PC-9 (cell line): ENCODE results near the gene PTPN6. TPM values are rescaled to one million over a fixed set of nuclear protein-coding genes. Genes with fewer than 3 reads are reported as not detected.

Source experiments
- BruUV-seq: library from RNA; stranded (reverse); fragments of 400-500 nt; replicated peaks from 2 replicates; lab custom pipeline; 2021; lab: Mats Ljungman, UMichigan
- CTCF ChIA-PET: fragments of 300-600 bp; sonication (Branson Sonifier 250); formaldehyde crosslinking; loops from one replicate; lab custom pipeline; 2022; ENCODE audit warnings: antibody characterized with exemption; lab: Charles Lee
- POLR2A ChIA-PET: fragments of 300-600 bp; sonication (Branson Sonifier 250); formaldehyde crosslinking; loops from one replicate; lab custom pipeline; 2022; ENCODE audit warnings: antibody characterized with exemption; ENCODE audit not compliant: unreplicated experiment; lab: Charles Lee
- DNase-seq, 2 experiments: peaks; one replicate each; pipeline versions ENCODE4 v3.0.0 to v3.0.0-alpha.2; 2015 to 2022; ENCODE audit warnings: mixed read lengths in 1 of 2
- H2AFZ ChIP-seq: fragments of 200-600 bp; sonication (generic); 2 replicates; pipeline ENCODE4 v1.8.1; 2017; ENCODE audit warnings: antibody characterized with exemption
- H3F3A ChIP-seq: fragments of 200-600 bp; sonication (generic); 2 replicates; pipeline ENCODE4 v1.8.1; 2017; ENCODE audit warnings: antibody characterized with exemption, mild to moderate bottlenecking, low read depth; ENCODE audit not compliant: insufficient read depth
- H3K27ac ChIP-seq: fragments of 200-600 bp; sonication (generic); 2 replicates; pipeline ENCODE4 v1.6.1; 2016; ENCODE audit warnings: mixed run types
- H3K27me3 ChIP-seq: fragments of 200-600 bp; sonication (generic); 2 replicates; pipeline ENCODE4 v1.6.1; 2016; ENCODE audit warnings: low read depth, mixed run types; ENCODE audit not compliant: insufficient read depth
- H3K36me3 ChIP-seq: fragments of 200-600 bp; sonication (generic); 2 replicates; pipeline ENCODE4 v1.6.1; 2016; ENCODE audit warnings: low read depth, mixed run types
- H3K4me1 ChIP-seq: fragments of 200-600 bp; sonication (generic); replicated peaks from 2 replicates; pipeline ENCODE4 v1.6.1; 2016; ENCODE audit warnings: mixed run types; ENCODE audit not compliant: insufficient read depth
- H3K4me2 ChIP-seq: fragments of 200-600 bp; sonication (generic); 2 replicates; pipeline ENCODE4 v1.6.1; 2017; ENCODE audit warnings: mixed run types
- H3K4me3 ChIP-seq: fragments of 200-600 bp; sonication (generic); 2 replicates; pipeline ENCODE4 v1.6.1; 2016; ENCODE audit warnings: mixed run types
- H3K79me2 ChIP-seq: fragments of 200-600 bp; sonication (generic); 2 replicates; pipeline ENCODE4 v1.6.1; 2017; ENCODE audit warnings: low read depth, mixed run types
- H3K9me2 ChIP-seq: fragments of 200-600 bp; sonication (generic); 2 replicates; pipeline ENCODE4 v1.8.1; 2017; ENCODE audit warnings: mild to moderate bottlenecking; ENCODE audit not compliant: insufficient read depth
- H3K9me3 ChIP-seq: fragments of 200-600 bp; sonication (generic); 2 replicates; pipeline ENCODE4 v1.8.1; 2016; ENCODE audit warnings: low read depth; ENCODE audit not compliant: insufficient read depth
- H4K20me1 ChIP-seq: fragments of 200-600 bp; sonication (generic); 2 replicates; pipeline ENCODE4 v1.8.1; 2017; ENCODE audit not compliant: insufficient read depth
- CTCF ChIP-seq: fragments of 200-600 bp; sonication (generic); conservative IDR thresholded peaks from 2 replicates; pipeline ENCODE4 v1.6.1; 2017; ENCODE audit warnings: mixed run types, antibody characterized with exemption, mild to moderate bottlenecking, moderate library complexity
- EZH2 ChIP-seq: fragments of 200-600 bp; sonication (generic); IDR thresholded peaks from 2 replicates; pipeline ENCODE4 v1.8.0; 2017; ENCODE audit warnings: antibody characterized with exemption, low read depth
- intact Hi-C: fragments of 100-400 bp; cut with micrococcal nuclease; formaldehyde crosslinking; loops from one replicate; pipeline ENCODE4 v1.10.0; 2022; ENCODE audit not compliant: unreplicated experiment
- microRNA-seq: library from miRNA; unstranded; fragments of <30 nt; microRNA quantifications from one replicate; pipeline ENCODE4 v1.2.0, GENCODE V29; 2021; ENCODE audit warnings: borderline number of aligned reads, borderline replicate concordance
- total RNA-seq: library from RNA; stranded (reverse); gene quantifications from 2 replicates; pipeline ENCODE4 v1.2.3, GENCODE V29; 2021

PTPN6 gene
- total RNA-seq, 1 experiment from 2014 or later = 92.7 TPM

GRCh38 chr12:7006639-7007038 is 55.5 kb downstream of the PTPN6 start:
- CTCF ChIA-PET = no interaction called here
- peaks cover 1% of the 10 kb centered on the region; the same call in 1 of the 2 replicates for H3F3A ChIP-seq
- H3K4me1 ChIP-seq = no peaks in the 10 kb centered on the region
- H3K9me2 ChIP-seq = no peaks in the 10 kb centered on the region
- 0 out of 2 replicates have a peak, but pooled peaks cover 18% of the 10 kb centered on the region for H3K79me2 ChIP-seq
- no peaks in the 10 kb centered on the region; the same call in 1 of the 2 replicates for H3K36me3 ChIP-seq
- H3K27me3 ChIP-seq = no peaks in the 10 kb centered on the region
- H3K4me3 ChIP-seq = no peak overlapping the region
- BruUV-seq = no TSS peak
- TF ChIP-seq EZH2 (no peak), CTCF (no peak)
- intact Hi-C loops = no loop called here
- POLR2A ChIA-PET = no interaction called here
- H3K4me2 ChIP-seq = no peak overlapping the region
- no peaks in the 10 kb centered on the region for H4K20me1 ChIP-seq
- DNase-seq = no peak
- H3K9me3 ChIP-seq = no peaks in the 10 kb centered on the region
- no peak overlapping the region for H3K27ac ChIP-seq
- H2AFZ ChIP-seq = no peak overlapping the region

- no peak overlapping the region for H3K4me2 ChIP-seq
- H4K20me1 ChIP-seq = no peaks in the 10 kb centered on the region
- no peaks in the 10 kb centered on the region for H3K9me3 ChIP-seq
- no peaks in the 10 kb centered on the region for H3F3A ChIP-seq
- no peak for DNase-seq
- no peak overlapping the region for H2AFZ ChIP-seq
- no peaks in the 10 kb centered on the region; the same call in 1 of the 2 replicates for H3K36me3 ChIP-seq
- no peaks in the 10 kb centered on the region for H3K9me2 ChIP-seq
- no peak overlapping the region for H3K27ac ChIP-seq
- intact Hi-C loops = no loop called here
- TF ChIP-seq CTCF = no peak
- no peak for TF ChIP-seq EZH2
- H3K79me2 ChIP-seq = 0 out of 2 replicates have a peak, but pooled peaks cover 18% of the 10 kb centered on the region
- BruUV-seq = no TSS peak
- ChIA-PET POLR2A (interaction anchor here (0.7 kb wide), 1 partner anchor 45 kb away, joined by 4 read pairs; no protein-coding TSS in a partner anchor), CTCF (interaction anchor here (0.6 kb wide), 1 partner anchor 97 kb away, joined by 3 read pairs; no protein-coding TSS in a partner anchor)
- 0 out of 2 replicates have a peak, but pooled peaks cover 5% of the 10 kb centered on the region for H3K4me1 ChIP-seq
- H3K27me3 ChIP-seq = no peaks in the 10 kb centered on the region
- no peak overlapping the region for H3K4me3 ChIP-seq
Observed at GRCh38 chr12:7008864-7009263, 57.7 kb downstream of the PTPN6 start.

- Histone ChIP-seq H3K27me3 (no peaks in the 10 kb centered on the region), H3K4me3 (no peak overlapping the region), H3K9me3 (no peaks in the 10 kb centered on the region), H3K4me1 (0 out of 2 replicates have a peak, but pooled peaks cover 5% of the 10 kb centered on the region), H3F3A (no peaks in the 10 kb centered on the region), H3K4me2 (no peak overlapping the region), H4K20me1 (no peaks in the 10 kb centered on the region), H3K9me2 (no peaks in the 10 kb centered on the region), H2AFZ (no peak overlapping the region), H3K79me2 (0 out of 2 replicates have a peak, but pooled peaks cover 18% of the 10 kb centered on the region), H3K27ac (no peak overlapping the region), H3K36me3 (no peaks in the 10 kb centered on the region; the same call in 1 of the 2 replicates)
- BruUV-seq = no TSS peak
- intact Hi-C loops = no loop called here
- CTCF ChIA-PET = no interaction called here
- DNase-seq = no peak
- POLR2A ChIA-PET = no interaction called here
- no peak for TF ChIP-seq EZH2
- TF ChIP-seq CTCF = no peak
Observed at GRCh38 chr12:7009512-7009911, 58.4 kb downstream of the PTPN6 start.

Small RNA genes lying within 50 kb of the gene (microRNA-seq; reads per million reads assigned to microRNA genes)
- gene MIR141 = 3,834 reads per million, percentile 85 among the genes with 10 or more reads in this experiment
- 77,569 reads per million, percentile 99 among the genes with 10 or more reads in this experiment for gene MIR200C

Other genes with a start within 250 kb of the PTPN6 start
- gene COPS7A, start 227.3 kb upstream of the PTPN6 start, total RNA-seq = 88.7 and 116 TPM in 2 replicates
- 349 and 379 TPM in 2 replicates for gene MLF2, start 198.2 kb upstream of the PTPN6 start, total RNA-seq
- gene PTMS, start 185.0 kb upstream of the PTPN6 start, total RNA-seq = 633 and 910 TPM in 2 replicates
- gene LAG3, start 178.8 kb upstream of the PTPN6 start, total RNA-seq = 9.4 and 10.5 TPM in 2 replicates
- gene CD4, start 161.8 kb upstream of the PTPN6 start, total RNA-seq = 1.0 and 3.2 TPM in 2 replicates
- 2.4 and 3.8 TPM in 2 replicates for gene GPR162, start 129.5 kb upstream of the PTPN6 start, total RNA-seq
- gene P3H3, start 122.9 kb upstream of the PTPN6 start, total RNA-seq = 0.45 and 0.52 TPM in 2 replicates
- not detected in 2 replicates for gene GNB3, start 110.4 kb upstream of the PTPN6 start, total RNA-seq
- gene CDCA3, start 100.1 kb upstream of the PTPN6 start, total RNA-seq = 104 and 125 TPM in 2 replicates
- 267 and 308 TPM in 2 replicates for gene USP5, start 99.2 kb upstream of the PTPN6 start, total RNA-seq
- 1,080 and 1,199 TPM in 2 replicates for gene TPI1, start 83.8 kb upstream of the PTPN6 start, total RNA-seq
- gene SPSB2, start 78.1 kb upstream of the PTPN6 start, total RNA-seq = 28.9 and 30.1 TPM in 2 replicates
- gene LRRC23, start 46.5 kb upstream of the PTPN6 start, total RNA-seq = 29.3 and 38.8 TPM in 2 replicates
- 38.8 and 56.6 TPM in 2 replicates for gene ENO2, start 36.8 kb upstream of the PTPN6 start, total RNA-seq
- 158 and 159 TPM in 2 replicates for gene ATN1, start 23.4 kb upstream of the PTPN6 start, total RNA-seq
- gene RNU7-1, start 7.5 kb upstream of the PTPN6 start, total RNA-seq = not detected in 2 replicates
- gene C12orf57, start 7.3 kb upstream of the PTPN6 start, total RNA-seq = 198 and 218 TPM in 2 replicates
- gene PHB2, start 19.3 kb downstream of the PTPN6 start, total RNA-seq = 384 and 386 TPM in 2 replicates
- 84.5 and 96.5 TPM in 2 replicates for gene EMG1, start 19.6 kb downstream of the PTPN6 start, total RNA-seq
- 53.8 and 102 TPM in 2 replicates for gene LPCAT3, start 67.1 kb downstream of the PTPN6 start, total RNA-seq
- gene C1S, start 109.4 kb downstream of the PTPN6 start, total RNA-seq = 32.4 and 32.9 TPM in 2 replicates
- gene C1R, start 141.1 kb downstream of the PTPN6 start, total RNA-seq = 20.5 and 24.0 TPM in 2 replicates
- gene C1RL, start 157.9 kb downstream of the PTPN6 start, total RNA-seq = 70.4 and 72.9 TPM in 2 replicates
- 0.74 and 1.3 TPM in 2 replicates for gene RBP5, start 177.5 kb downstream of the PTPN6 start, total RNA-seq
- gene CLSTN3, start 179.0 kb downstream of the PTPN6 start, total RNA-seq = 111 and 153 TPM in 2 replicates
- 62.1 and 76.3 TPM in 2 replicates for gene PEX5, start 238.3 kb downstream of the PTPN6 start, total RNA-seq